ENCODE measurements around the gene PRDM13.
A peak's percentile ranks its signal among the peaks of the same experiment; 100 is the strongest.
"Not testable (repeated sequence)": the region's sequence is repeated elsewhere in the genome, so short reads cannot be mapped to it uniquely, and the experiment has no call there.

Gene PRDM13

GRCh38 chr6:99588618-99589289, 17.9 kb upstream of the PRDM13 start:
- peaks cover 99% of the 10 kb centered on the region for H3K27me3 ChIP-seq (ENCODE audit: control insufficient read depth, insufficient read depth, low read length, poor library complexity, severe bottlenecking)
- H3K4me3 ChIP-seq (ENCODE audit: insufficient read depth, low read depth, low read length) = peak overlapping the region; percentile 36
- H3K9me3 ChIP-seq (ENCODE audit: control insufficient read depth, low read length) = no peaks in the 10 kb centered on the region
- H3K27ac ChIP-seq (ENCODE audit: insufficient read depth, low read depth, low read length, poor library complexity, severe bottlenecking) = no peak overlapping the region
- H3K36me3 ChIP-seq (ENCODE audit: control insufficient read depth, insufficient read depth, low read length) = no peaks in the 10 kb centered on the region
- WGBS, 2 experiments = 1% methylated on average over 52 of the region's 52 CpGs
- H3K4me1 ChIP-seq (ENCODE audit: control insufficient read depth, insufficient read depth, low read length) = no peaks in the 10 kb centered on the region

GRCh38 chr6:99589290-99589672, 17.4 kb upstream of the PRDM13 start:
- H3K4me3 ChIP-seq (ENCODE audit: insufficient read depth, low read depth, low read length) = peak overlapping the region; percentile 36
- no peak overlapping the region for H3K27ac ChIP-seq (ENCODE audit: insufficient read depth, low read depth, low read length, poor library complexity, severe bottlenecking)
- 3 to 4% methylated on average over 21 of the region's 21 CpGs for WGBS, 2 experiments
- no peaks in the 10 kb centered on the region for H3K4me1 ChIP-seq (ENCODE audit: control insufficient read depth, insufficient read depth, low read length)
- H3K36me3 ChIP-seq (ENCODE audit: control insufficient read depth, insufficient read depth, low read length) = no peaks in the 10 kb centered on the region
- peaks cover 100% of the 10 kb centered on the region for H3K27me3 ChIP-seq (ENCODE audit: control insufficient read depth, insufficient read depth, low read length, poor library complexity, severe bottlenecking)
- H3K9me3 ChIP-seq (ENCODE audit: control insufficient read depth, low read length) = no peaks in the 10 kb centered on the region

- Histone ChIP-seq H3K27me3 (ENCODE audit: control insufficient read depth, insufficient read depth, low read length, poor library complexity, severe bottlenecking) (peaks cover 100% of the 10 kb centered on the region), H3K4me3 (ENCODE audit: insufficient read depth, low read depth, low read length) (no peak overlapping the region), H3K36me3 (ENCODE audit: control insufficient read depth, insufficient read depth, low read length) (no peaks in the 10 kb centered on the region), H3K27ac (ENCODE audit: insufficient read depth, low read depth, low read length, poor library complexity, severe bottlenecking) (no peak overlapping the region), H3K9me3 (ENCODE audit: control insufficient read depth, low read length) (no peaks in the 10 kb centered on the region), H3K4me1 (ENCODE audit: control insufficient read depth, insufficient read depth, low read length) (no peaks in the 10 kb centered on the region)
- 20 to 23% methylated on average over 9 to 10 of the region's 10 CpGs for WGBS, 2 experiments
Measured at GRCh38 chr6:99589907-99590493, 16.6 kb upstream of the PRDM13 start.

- Histone ChIP-seq H3K27me3 (ENCODE audit: control insufficient read depth, insufficient read depth, low read length, poor library complexity, severe bottlenecking) (peaks cover 100% of the 10 kb centered on the region), H3K4me3 (ENCODE audit: insufficient read depth, low read depth, low read length) (no peak overlapping the region)
Measured at GRCh38 chr6:99590728-99591672, 15.6 kb upstream of the PRDM13 start.

GRCh38 chr6:99591673-99592364, 14.8 kb upstream of the PRDM13 start:
- no peaks in the 10 kb centered on the region for H3K9me3 ChIP-seq (ENCODE audit: control insufficient read depth, low read length)
- WGBS, 2 experiments = 45 to 51% methylated on average over 6 of the region's 6 CpGs
- peaks cover 100% of the 10 kb centered on the region for H3K27me3 ChIP-seq (ENCODE audit: control insufficient read depth, insufficient read depth, low read length, poor library complexity, severe bottlenecking)
- no peak overlapping the region for H3K27ac ChIP-seq (ENCODE audit: insufficient read depth, low read depth, low read length, poor library complexity, severe bottlenecking)
- no peaks in the 10 kb centered on the region for H3K4me1 ChIP-seq (ENCODE audit: control insufficient read depth, insufficient read depth, low read length)
- H3K36me3 ChIP-seq (ENCODE audit: control insufficient read depth, insufficient read depth, low read length) = no peaks in the 10 kb centered on the region
- H3K4me3 ChIP-seq (ENCODE audit: insufficient read depth, low read depth, low read length) = no peak overlapping the region

More at GRCh38 chr6:99590728-99591672, 15.6 kb upstream of the PRDM13 start:
- no peaks in the 10 kb centered on the region for H3K36me3 ChIP-seq (ENCODE audit: control insufficient read depth, insufficient read depth, low read length)
- H3K4me1 ChIP-seq (ENCODE audit: control insufficient read depth, insufficient read depth, low read length) = no peaks in the 10 kb centered on the region
- 2% methylated on average over 63 of the region's 63 CpGs for WGBS, 2 experiments
- no peaks in the 10 kb centered on the region for H3K9me3 ChIP-seq (ENCODE audit: control insufficient read depth, low read length)
- no peak overlapping the region for H3K27ac ChIP-seq (ENCODE audit: insufficient read depth, low read depth, low read length, poor library complexity, severe bottlenecking)

- peaks cover 100% of the 10 kb centered on the region for H3K27me3 ChIP-seq (ENCODE audit: control insufficient read depth, insufficient read depth, low read length, poor library complexity, severe bottlenecking)
- H3K9me3 ChIP-seq (ENCODE audit: control insufficient read depth, low read length) = no peaks in the 10 kb centered on the region
- H3K36me3 ChIP-seq (ENCODE audit: control insufficient read depth, insufficient read depth, low read length) = no peaks in the 10 kb centered on the region
- no peak overlapping the region for H3K4me3 ChIP-seq (ENCODE audit: insufficient read depth, low read depth, low read length)
- H3K27ac ChIP-seq (ENCODE audit: insufficient read depth, low read depth, low read length, poor library complexity, severe bottlenecking) = no peak overlapping the region
- H3K4me1 ChIP-seq (ENCODE audit: control insufficient read depth, insufficient read depth, low read length) = no peaks in the 10 kb centered on the region
- WGBS, 2 experiments = 81 to 85% methylated on average over 1 of the region's 1 CpG
Measured at GRCh38 chr6:99592900-99593299, 13.7 kb upstream of the PRDM13 start.

- H3K4me3 ChIP-seq (ENCODE audit: insufficient read depth, low read depth, low read length); H3K27ac ChIP-seq (ENCODE audit: insufficient read depth, low read depth, low read length, poor library complexity, severe bottlenecking); H3K9me3 ChIP-seq (ENCODE audit: control insufficient read depth, low read length); H3K4me1 ChIP-seq (ENCODE audit: control insufficient read depth, insufficient read depth, low read length); H3K36me3 ChIP-seq (ENCODE audit: control insufficient read depth, insufficient read depth, low read length): not testable (repeated sequence)
- H3K27me3 ChIP-seq (ENCODE audit: control insufficient read depth, insufficient read depth, low read length, poor library complexity, severe bottlenecking) = peaks cover 100% of the 10 kb centered on the region
- WGBS, 2 experiments = 77 to 83% methylated on average over 8 of the region's 8 CpGs
Measured at GRCh38 chr6:99594696-99595095, 11.9 kb upstream of the PRDM13 start.

GRCh38 chr6:99602520-99603420, 3.9 kb upstream of the PRDM13 start:
- H3K4me3 ChIP-seq (ENCODE audit: insufficient read depth, low read depth, low read length) = peak overlapping the region; percentile 23
- H3K36me3 ChIP-seq (ENCODE audit: control insufficient read depth, insufficient read depth, low read length) = no peaks in the 10 kb centered on the region
- 2 to 3% methylated on average over 54 of the region's 54 CpGs for WGBS, 2 experiments
- H3K9me3 ChIP-seq (ENCODE audit: control insufficient read depth, low read length) = no peaks in the 10 kb centered on the region
- peaks cover 9% of the 10 kb centered on the region for H3K4me1 ChIP-seq (ENCODE audit: control insufficient read depth, insufficient read depth, low read length)
- peaks cover 100% of the 10 kb centered on the region for H3K27me3 ChIP-seq (ENCODE audit: control insufficient read depth, insufficient read depth, low read length, poor library complexity, severe bottlenecking)
- no peak overlapping the region for H3K27ac ChIP-seq (ENCODE audit: insufficient read depth, low read depth, low read length, poor library complexity, severe bottlenecking)

GRCh38 chr6:99603421-99604165, 3.0 kb upstream of the PRDM13 start:
- Histone ChIP-seq H3K27ac (ENCODE audit: insufficient read depth, low read depth, low read length, poor library complexity, severe bottlenecking) (no peak overlapping the region), H3K36me3 (ENCODE audit: control insufficient read depth, insufficient read depth, low read length) (no peaks in the 10 kb centered on the region), H3K4me1 (ENCODE audit: control insufficient read depth, insufficient read depth, low read length) (peaks cover 9% of the 10 kb centered on the region), H3K27me3 (ENCODE audit: control insufficient read depth, insufficient read depth, low read length, poor library complexity, severe bottlenecking) (peaks cover 100% of the 10 kb centered on the region), H3K4me3 (ENCODE audit: insufficient read depth, low read depth, low read length) (peak overlapping the region; percentile 23), H3K9me3 (ENCODE audit: control insufficient read depth, low read length) (no peaks in the 10 kb centered on the region)
- 1% methylated on average over 55 of the region's 55 CpGs for WGBS, 2 experiments

All from ectodermal cell (in vitro differentiated cells).